ENCODE measurements around the gene ACBD7.

DNA sequence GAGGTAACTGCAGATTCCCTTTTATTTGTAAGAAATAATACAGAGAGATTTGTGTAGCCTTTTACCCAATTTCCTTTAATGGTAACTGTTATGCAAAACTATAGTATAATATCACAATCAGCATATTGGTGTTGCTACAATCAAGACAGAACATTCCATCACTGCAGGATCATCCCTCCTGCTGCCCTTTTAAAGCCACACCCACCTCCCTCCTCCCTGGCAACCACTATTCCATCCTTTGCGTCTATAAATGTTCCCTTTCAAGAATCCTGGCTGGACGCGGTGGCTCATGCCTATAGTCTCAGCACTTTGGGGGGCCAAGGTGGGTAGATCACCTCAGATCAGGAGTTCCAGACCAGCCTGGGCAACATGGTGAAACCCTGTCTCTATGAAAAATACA lies 13.2 kb downstream of the ACBD7 start:
- TF ChIP-seq CTCF (IDR thresholded peaks at IDR 0.05) (no peak), POLR2A (IDR thresholded peaks at IDR 0.05) (no peak)

Measured in testis (tissue), 2 donors.